CD4-positive, alpha-beta T cell (primary cell): ENCODE measurements around the gene SH3BP5L. TPM values are rescaled to one million over a fixed set of nuclear protein-coding genes. Genes with fewer than 3 reads are reported as not detected.

ENCODE experiments used
- ATAC-seq: fragments of 200-7000 bp; cut with Tn5 transposase; one replicate; pipeline ENCODE4 v1.10.0; 2022; ENCODE audit warnings: mild to moderate bottlenecking; ENCODE audit not compliant: poor library complexity
- CTCF ChIA-PET: fragments of 350-600 bp; sonication (Branson Sonifier 250); formaldehyde crosslinking; loops from one replicate; lab custom pipeline; 2021; ENCODE audit warnings: antibody characterized with exemption, inconsistent platforms; lab: Charles Lee
- POLR2A ChIA-PET: fragments of 350-600 bp; sonication (Branson Sonifier 250); formaldehyde crosslinking; loops from one replicate; lab custom pipeline; 2021; ENCODE audit warnings: antibody characterized with exemption, inconsistent platforms; lab: Charles Lee
- DNase-seq, 14 experiments: peaks; one replicate each; pipeline ENCODE4 v3.0.0-alpha.2; 2013 to 2020; ENCODE audit warnings: mixed read lengths in 2 of 14
- H3K27ac ChIP-seq, 2 donors: one replicate each; pipeline versions ENCODE4 v1.5.1 to v1.7.0; 2013; ENCODE audit warnings: low read length in 2 of 2, low read depth in 1 of 2, mild to moderate bottlenecking in 1 of 2
- H3K27me3 ChIP-seq, 2 experiments: 1 replicate in 1 of 2; 2 replicates in 1 of 2; pipeline versions ENCODE4 v1.6.1 to v1.7.0; 2013; ENCODE audit warnings: low read length in 2 of 2, control low read depth in 1 of 2, mild to moderate bottlenecking in 1 of 2, moderate library complexity in 1 of 2; ENCODE audit not compliant: insufficient read depth in 2 of 2, control insufficient read depth in 1 of 2
- H3K36me3 ChIP-seq: one replicate; pipeline ENCODE4 v1.6.1; 2013; ENCODE audit warnings: low read length, control low read depth; ENCODE audit not compliant: insufficient read depth
- H3K4me1 ChIP-seq: one replicate; pipeline ENCODE4 v1.6.1; 2013; ENCODE audit warnings: low read length, control low read depth; ENCODE audit not compliant: insufficient read depth
- H3K4me3 ChIP-seq: one replicate; pipeline ENCODE4 v1.5.1; 2013; ENCODE audit warnings: mild to moderate bottlenecking, low read length, moderate library complexity
- H3K9me3 ChIP-seq, 2 experiments: 1 replicate in 1 of 2; 2 replicates in 1 of 2; pipeline versions ENCODE4 v1.6.1 to v1.7.0; 2013; ENCODE audit warnings: low read length in 2 of 2, mild to moderate bottlenecking in 2 of 2, control low read depth in 1 of 2, moderate library complexity in 1 of 2; ENCODE audit not compliant: control insufficient read depth in 1 of 2, insufficient read depth in 1 of 2
- H3K27ac Mint-ChIP-seq: one replicate; pipeline ENCODE4 v1.8.0; 2020; ENCODE audit warnings: mixed read lengths
- H3K27me3 Mint-ChIP-seq: one replicate; pipeline ENCODE4 v1.8.0; 2021; ENCODE audit warnings: mixed read lengths
- H3K36me3 Mint-ChIP-seq: one replicate; pipeline ENCODE4 v1.8.0; 2021; ENCODE audit warnings: low read depth, mixed read lengths
- H3K4me1 Mint-ChIP-seq: one replicate; pipeline ENCODE4 v1.8.0; 2021; ENCODE audit warnings: low read depth, mixed read lengths
- H3K4me3 Mint-ChIP-seq: one replicate; pipeline ENCODE4 v1.8.0; 2020; ENCODE audit warnings: mild to moderate bottlenecking, mixed read lengths
- H3K9me3 Mint-ChIP-seq: one replicate; pipeline ENCODE4 v1.8.0; 2020; ENCODE audit warnings: mixed read lengths
- CTCF ChIP-seq: fragments of 200-600 bp; IDR thresholded peaks from one replicate; pipeline ENCODE4 v1.8.0; 2022; ENCODE audit warnings: antibody characterized with exemption, mild to moderate bottlenecking
- intact Hi-C, 2 experiments: fragments of 100-400 bp; cut with DNase I in 1 of 2; cut with micrococcal nuclease in 1 of 2; formaldehyde crosslinking; loops; one replicate each; pipeline versions ENCODE4 v1.15.1 to v1.9.0; 2023 to 2025; cut with DNase I, micrococcal nuclease
- total RNA-seq, 174 experiments: library from RNA in 2 of 174; stranded (reverse) in 2 of 174; gene quantifications; one replicate each; pipeline ENCODE4 v1.2.3 and lab custom pipeline; 2021 to 2026

The SH3BP5L gene
- total RNA-seq, 2 experiments from 2014 or later: 21.7 to 25.2 TPM

GRCh38 chr1:248820041-248820585, 5.6 kb downstream of the SH3BP5L start:
- no peaks in the 10 kb centered on the region for H3K27me3 Mint-ChIP-seq
- Histone ChIP-seq H3K4me3 (no peak overlapping the region), H3K27ac (no peak overlapping the region), H3K36me3 (peaks cover 67% of the 10 kb centered on the region), H3K9me3 (no peaks in the 10 kb centered on the region), H3K27me3 (no peaks in the 10 kb centered on the region), H3K4me1 (peaks cover 95% of the 10 kb centered on the region)
- CTCF ChIA-PET: interaction anchor here (1.0 kb wide), 1 partner anchor 74 kb away, joined by 5 read pairs; no protein-coding TSS in a partner anchor
- no peak for ATAC-seq
- no peak for TF ChIP-seq CTCF
- H3K4me1 Mint-ChIP-seq: peaks cover 98% of the 10 kb centered on the region
- H3K9me3 Mint-ChIP-seq: no peaks in the 10 kb centered on the region
- intact Hi-C loops: no loop called here
- peak overlapping the region; percentile 59 for H3K27ac Mint-ChIP-seq
- POLR2A ChIA-PET: no interaction called here
- H3K4me3 Mint-ChIP-seq: peak overlapping the region; percentile 30
- DNase-seq: no peak
- H3K36me3 Mint-ChIP-seq: peaks cover 78% of the 10 kb centered on the region

GRCh38 chr1:248818505-248819374, 7.0 kb downstream of the SH3BP5L start:
- Mint-ChIP-seq H3K36me3 (peaks cover 79% of the 10 kb centered on the region), H3K4me1 (peaks cover 92% of the 10 kb centered on the region), H3K9me3 (no peaks in the 10 kb centered on the region), H3K27me3 (no peaks in the 10 kb centered on the region), H3K4me3 (peak overlapping the region; percentile 82), H3K27ac (peak overlapping the region; percentile 91)
- H3K4me1 ChIP-seq: peaks cover 81% of the 10 kb centered on the region
- CTCF ChIA-PET: interaction anchor here (1.0 kb wide), 1 partner anchor 76 kb away, joined by 5 read pairs; no protein-coding TSS in a partner anchor
- intact Hi-C loops: no loop called here
- no peaks in the 10 kb centered on the region for H3K27me3 ChIP-seq
- peaks cover 75% of the 10 kb centered on the region for H3K36me3 ChIP-seq
- POLR2A ChIA-PET: interaction anchor here (1.5 kb wide), 1 partner anchor 19 kb away, joined by 5 read pairs; the partner anchor contains the start of gene ZNF672
- TF ChIP-seq CTCF: no peak
- H3K27ac ChIP-seq: peak overlapping the region in 1 of 2 donors; percentile 48
- peak; percentile 49 for ATAC-seq
- H3K4me3 ChIP-seq: no peak overlapping the region
- no peaks in the 10 kb centered on the region for H3K9me3 ChIP-seq
- peak in 1 of 14 experiments; percentile 56 for DNase-seq

GRCh38 chr1:248817065-248817464, 8.7 kb downstream of the SH3BP5L start:
- Histone ChIP-seq H3K9me3 (no peaks in the 10 kb centered on the region), H3K27ac (peak overlapping the region in 1 of 2 donors; percentile 53), H3K4me3 (no peak overlapping the region), H3K36me3 (peaks cover 75% of the 10 kb centered on the region), H3K4me1 (peaks cover 64% of the 10 kb centered on the region), H3K27me3 (no peaks in the 10 kb centered on the region)
- Mint-ChIP-seq H3K4me1 (peaks cover 76% of the 10 kb centered on the region), H3K9me3 (no peaks in the 10 kb centered on the region), H3K27me3 (no peaks in the 10 kb centered on the region), H3K27ac (peak overlapping the region; percentile 91), H3K4me3 (peak overlapping the region; percentile 47), H3K36me3 (peaks cover 80% of the 10 kb centered on the region)
- ChIA-PET CTCF (no interaction called here), POLR2A (interaction anchor here (1.6 kb wide), 1 partner anchor 9 kb away, joined by 5 read pairs; the partner anchor contains the start of gene SH3BP5L)
- intact Hi-C loops: no loop called here
- ATAC-seq (peak; percentile 27), DNase-seq (peak in 2 of 14 experiments; percentile 35 to 38)
- no peak for TF ChIP-seq CTCF
